PC-9 (cell line): ENCODE results near the gene HMGN3.

Source experiments
- CTCF ChIP-seq: fragments of 200-600 bp; sonication (generic); conservative IDR thresholded peaks from 2 replicates; pipeline ENCODE4 v1.6.1; 2017; ENCODE audit warnings: mixed run types, antibody characterized with exemption, mild to moderate bottlenecking, moderate library complexity
- EZH2 ChIP-seq: fragments of 200-600 bp; sonication (generic); IDR thresholded peaks from 2 replicates; pipeline ENCODE4 v1.8.0; 2017; ENCODE audit warnings: antibody characterized with exemption, low read depth

- no peak for TF ChIP-seq EZH2
- TF ChIP-seq CTCF, result no peak
These were observed 64.1 kb downstream of the HMGN3 start for GRCh38 chr6:79170431-79170830.
